HL-60/S4 treated with retinoic acid at 250 ng/mL for 4 days and 3 days (cell line): ENCODE measurements around the gene INHBB.
"Not testable (repeated sequence)": the region's sequence is repeated elsewhere in the genome, so short reads cannot be mapped to it uniquely, and the experiment has no call there.

ENCODE experiments used
- in situ Hi-C: fragments of 300-500 bp; cut with MboI; formaldehyde crosslinking; loops from 2 replicates; pipeline ENCODE4 v1.7.0; 2022; ENCODE audit warnings: low sequenced_read_pairs

INHBB gene

DNA sequence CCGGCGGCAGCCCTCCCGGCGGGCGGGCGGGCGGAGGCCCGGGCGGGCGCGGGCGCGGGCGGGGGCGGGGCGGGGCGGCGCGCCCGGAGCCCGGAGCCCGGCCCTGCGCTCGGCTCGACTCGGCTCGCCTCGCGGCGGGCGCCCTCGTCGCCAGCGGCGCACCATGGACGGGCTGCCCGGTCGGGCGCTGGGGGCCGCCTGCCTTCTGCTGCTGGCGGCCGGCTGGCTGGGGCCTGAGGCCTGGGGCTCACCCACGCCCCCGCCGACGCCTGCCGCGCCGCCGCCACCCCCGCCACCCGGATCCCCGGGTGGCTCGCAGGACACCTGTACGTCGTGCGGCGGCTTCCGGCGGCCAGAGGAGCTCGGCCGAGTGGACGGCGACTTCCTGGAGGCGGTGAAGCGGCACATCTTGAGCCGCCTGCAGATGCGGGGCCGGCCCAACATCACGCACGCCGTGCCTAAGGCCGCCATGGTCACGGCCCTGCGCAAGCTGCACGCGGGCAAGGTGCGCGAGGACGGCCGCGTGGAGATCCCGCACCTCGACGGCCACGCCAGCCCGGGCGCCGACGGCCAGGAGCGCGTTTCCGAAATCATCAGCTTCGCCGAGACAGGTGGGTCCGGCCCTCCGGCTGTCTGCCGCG lies at the start of gene INHBB:
INHBB (plus strand) TSS at position 111 of the 641 bp plus-strand sequence; CDS start at position 164, 53 bp downstream.
- in situ Hi-C loops = no loop called here

DNA sequence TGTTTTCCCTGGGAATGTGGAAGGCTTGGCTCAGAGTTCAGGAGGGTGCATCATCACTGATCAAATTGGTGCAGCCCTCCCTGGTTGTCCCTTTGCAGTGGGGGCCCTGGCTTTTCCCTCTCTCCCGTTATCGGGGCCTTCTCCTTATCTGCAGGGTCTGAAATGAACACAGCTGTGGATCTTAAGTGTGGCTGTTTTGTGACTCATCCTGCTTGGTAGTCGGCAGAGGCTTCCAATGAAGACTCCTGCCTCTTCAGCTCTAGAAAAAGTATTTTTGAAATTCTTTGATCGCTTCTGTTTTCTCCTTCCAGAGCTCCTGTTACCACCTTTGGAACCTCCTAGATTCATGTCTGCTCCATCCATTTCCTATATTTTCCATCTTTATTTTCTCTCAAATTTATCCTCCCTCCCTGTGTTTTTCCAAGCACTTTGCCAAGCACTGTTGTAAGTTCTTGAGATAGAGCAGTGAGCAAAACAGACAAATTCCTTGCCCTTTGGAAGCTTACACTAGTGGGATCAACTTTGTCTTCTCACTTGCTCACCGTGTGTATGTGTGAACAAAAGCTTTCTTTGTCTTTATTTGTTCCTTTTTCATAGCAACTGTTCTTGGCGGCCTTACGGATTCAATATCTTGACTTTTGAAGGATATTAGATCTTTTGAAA lies 47.6 kb upstream of the INHBB start:
- in situ Hi-C loops = no loop called here

- in situ Hi-C loops = no loop called here
Observed at GRCh38 chr2:120299004-120299403, 46.9 kb upstream of the INHBB start.

DNA sequence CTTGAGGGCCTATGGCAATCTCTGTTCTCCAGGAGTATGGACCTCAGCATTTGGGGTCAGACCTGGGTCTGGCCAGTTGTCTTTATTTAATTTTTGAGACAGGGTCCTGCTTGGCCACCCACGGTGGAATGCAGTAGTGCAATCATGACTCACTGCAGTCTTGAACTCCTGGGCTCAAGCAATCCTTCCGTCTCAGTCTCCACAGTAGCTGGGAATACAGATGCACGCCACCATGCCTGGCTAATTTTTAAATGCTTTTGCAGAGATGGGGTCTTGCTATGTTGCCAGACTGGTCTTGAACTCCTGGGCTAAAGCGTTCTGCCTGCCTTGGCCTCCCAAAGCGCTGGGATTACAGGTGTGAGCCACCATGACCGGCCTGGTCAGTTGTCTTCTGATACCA lies 46.4 kb upstream of the INHBB start:
- in situ Hi-C loops = no loop called here

DNA sequence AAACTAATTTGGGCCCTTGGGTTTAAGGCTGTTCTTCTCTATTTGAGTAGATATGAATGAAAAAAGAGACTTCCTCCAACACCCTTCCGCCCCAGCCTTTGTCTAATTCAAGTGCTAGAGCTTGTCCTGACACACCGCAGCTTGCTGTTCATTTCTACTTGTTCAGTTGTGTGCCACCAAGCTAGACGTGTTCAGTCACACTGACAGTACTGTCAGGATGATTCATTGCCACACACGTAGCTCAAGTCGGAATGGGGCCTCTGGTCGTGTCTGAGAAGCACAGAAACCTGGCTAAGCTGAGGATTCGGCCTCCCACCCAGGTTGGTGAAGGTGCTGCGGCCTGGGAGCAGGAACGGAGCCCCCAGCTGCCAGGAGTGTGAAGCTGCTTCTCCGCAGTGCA lies 45.6 kb upstream of the INHBB start:
- in situ Hi-C loops = no loop called here

- in situ Hi-C loops = no loop called here
Observed at GRCh38 chr2:120301284-120301683, 44.7 kb upstream of the INHBB start.

- in situ Hi-C loops = no loop called here
Observed at GRCh38 chr2:120302301-120302700, 43.6 kb upstream of the INHBB start.

GRCh38 chr2:120303177-120303576 lies 42.8 kb upstream of the INHBB start:
- in situ Hi-C loops = no loop called here

- in situ Hi-C loops = no loop called here
Observed at GRCh38 chr2:120305296-120305695, 40.6 kb upstream of the INHBB start.

DNA sequence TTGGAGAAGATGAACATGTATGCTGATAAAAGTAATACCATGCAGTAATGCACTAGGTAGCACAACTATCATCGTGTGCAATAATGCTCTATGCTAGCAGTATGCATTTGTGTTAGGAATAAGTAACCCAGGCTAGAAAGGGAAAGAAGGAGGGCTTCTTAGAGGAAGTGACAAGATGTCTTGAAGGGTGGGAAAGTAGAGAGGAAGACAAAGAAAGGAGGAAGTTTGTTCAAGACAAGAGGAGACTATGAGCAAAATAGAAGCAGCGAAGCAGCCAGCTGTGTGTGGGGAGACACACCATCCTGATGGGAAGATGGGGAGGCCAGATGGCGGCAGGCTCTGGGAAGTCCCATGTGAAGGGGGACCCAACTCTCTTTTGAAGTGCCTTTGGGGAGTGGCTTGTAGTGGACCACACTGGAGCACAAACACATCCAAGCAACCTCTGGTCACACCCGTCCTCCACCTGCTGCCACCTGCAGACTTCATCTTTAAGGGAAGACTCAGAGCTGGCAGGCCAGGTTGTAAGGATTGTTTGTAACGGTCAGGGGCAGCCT lies 39.9 kb upstream of the INHBB start:
- in situ Hi-C loops = no loop called here

DNA sequence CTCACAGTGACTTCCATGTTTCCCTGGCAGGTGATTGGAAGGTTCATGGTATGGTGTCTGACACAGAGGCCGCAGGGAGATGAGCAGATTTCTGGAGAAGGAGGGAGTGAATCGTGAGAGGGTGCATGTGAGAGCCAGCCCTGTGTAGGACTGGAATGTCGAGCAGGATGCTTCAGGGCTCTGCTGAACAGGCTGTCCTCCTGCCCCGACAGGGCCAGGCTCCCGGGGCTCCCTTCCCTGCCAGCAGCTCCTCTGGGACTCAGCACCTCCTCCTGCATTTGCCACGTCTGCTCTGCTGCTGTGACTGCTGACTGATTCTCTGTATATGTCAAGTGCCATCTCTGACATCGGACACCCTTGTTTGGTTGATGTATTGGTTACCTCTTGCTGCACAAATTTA lies 38.5 kb upstream of the INHBB start:
- in situ Hi-C loops = no loop called here

DNA sequence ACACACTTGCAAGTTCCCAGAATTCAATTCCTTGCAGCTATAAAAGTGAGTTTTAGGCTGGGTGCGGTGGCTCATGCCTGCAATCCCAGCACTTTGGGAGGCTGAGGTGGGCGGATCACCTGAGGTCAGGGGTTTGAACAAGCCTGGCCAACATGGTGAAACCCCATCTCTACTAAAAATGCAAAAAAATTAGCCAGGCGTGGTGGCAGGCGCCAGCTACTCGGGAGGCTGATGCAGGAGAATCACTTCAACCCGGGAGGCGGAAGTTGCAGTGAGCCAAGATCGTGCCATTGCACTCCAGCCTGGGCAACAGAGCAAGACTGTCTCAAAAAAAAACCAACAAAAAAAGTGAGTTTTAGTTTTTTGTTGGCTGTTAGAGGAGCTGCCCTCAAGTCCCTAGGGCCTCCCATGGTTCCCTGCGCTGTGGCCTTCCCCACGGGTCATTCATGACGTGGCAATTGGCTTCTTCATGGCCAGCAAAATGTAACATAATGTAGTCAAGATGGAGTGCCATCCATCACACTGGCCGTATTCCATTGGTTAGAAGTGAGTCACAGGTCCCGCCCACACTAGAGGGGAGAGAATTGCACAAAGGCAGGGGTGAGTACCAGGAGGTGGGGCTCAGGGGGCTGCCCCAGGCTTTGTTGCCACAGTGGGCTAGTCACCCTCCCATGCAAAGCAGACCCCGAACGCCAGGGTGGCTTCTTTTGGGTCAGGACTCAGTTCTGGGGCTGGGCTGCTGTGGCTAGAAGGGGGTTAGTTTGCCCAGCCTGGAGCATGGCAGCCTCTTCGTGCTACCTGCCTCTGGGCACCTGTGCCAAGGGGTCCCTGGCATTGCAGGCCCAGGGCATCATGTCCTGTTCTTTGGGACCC lies 37.7 kb upstream of the INHBB start:
- in situ Hi-C loops = no loop called here

DNA sequence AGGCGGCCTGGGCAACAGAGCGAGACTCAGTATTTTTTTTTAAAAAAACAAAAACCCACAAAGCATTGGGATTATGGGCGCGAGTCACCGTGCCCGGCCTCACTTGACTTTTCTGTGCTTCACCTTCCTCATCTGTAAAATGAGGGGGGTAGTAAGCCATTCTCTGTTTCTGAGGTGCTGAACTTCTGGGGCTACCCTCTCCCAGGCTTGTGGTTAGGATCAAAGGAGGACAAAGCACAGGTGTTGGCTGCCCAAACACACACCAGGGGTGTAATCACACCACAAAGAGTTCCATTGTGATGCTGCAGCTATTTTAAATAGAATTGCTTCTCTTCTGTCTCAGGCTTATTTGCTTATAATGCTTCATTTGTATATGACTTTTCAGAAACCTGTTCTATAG lies 35.8 kb upstream of the INHBB start:
- in situ Hi-C loops = no loop called here

GRCh38 chr2:120310841-120311240 lies 35.1 kb upstream of the INHBB start:
- in situ Hi-C loops = not testable (repeated sequence)

- in situ Hi-C loops = no loop called here
Observed at GRCh38 chr2:120312076-120312475, 33.9 kb upstream of the INHBB start.

DNA sequence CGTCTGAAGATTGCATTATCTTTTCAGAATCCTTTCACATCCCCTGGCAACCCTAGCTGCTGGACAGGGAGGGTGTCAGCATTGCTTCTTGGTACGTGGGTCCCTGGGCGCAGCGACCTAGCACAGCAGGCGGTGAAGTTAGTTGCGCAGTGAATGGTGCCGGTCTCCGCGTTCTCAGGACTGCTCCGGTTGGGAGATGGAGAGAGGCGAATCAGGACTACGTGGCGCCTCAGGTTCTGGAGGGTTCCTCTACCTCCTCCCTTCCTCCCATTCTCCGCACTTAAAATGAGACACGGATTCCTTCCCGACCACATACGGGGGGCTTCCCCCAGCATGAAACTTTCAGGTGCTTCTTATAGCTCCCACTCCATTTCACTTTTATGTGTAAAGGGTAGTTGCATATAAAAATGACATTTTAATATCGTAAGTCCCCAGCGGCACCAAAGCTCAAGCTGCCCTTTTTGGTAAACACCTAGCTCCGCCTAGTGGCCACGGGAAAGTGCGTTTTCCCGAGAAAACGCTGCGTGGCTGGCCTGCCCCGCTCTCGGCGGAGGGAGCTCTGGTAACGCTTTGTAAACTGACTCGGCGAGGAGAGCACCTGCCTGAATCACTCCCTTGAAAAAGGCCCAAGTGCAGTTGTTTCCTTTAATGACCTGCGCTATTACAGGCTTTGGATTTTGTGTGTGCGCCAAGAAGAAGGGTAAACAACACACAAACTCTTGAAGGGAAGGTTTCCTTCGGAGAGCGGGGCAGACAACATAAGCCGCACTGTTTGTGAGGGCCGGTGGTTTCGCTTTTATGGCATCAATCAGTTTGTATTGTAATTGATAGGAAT lies 32.9 kb upstream of the INHBB start:
- in situ Hi-C loops = no loop called here

DNA sequence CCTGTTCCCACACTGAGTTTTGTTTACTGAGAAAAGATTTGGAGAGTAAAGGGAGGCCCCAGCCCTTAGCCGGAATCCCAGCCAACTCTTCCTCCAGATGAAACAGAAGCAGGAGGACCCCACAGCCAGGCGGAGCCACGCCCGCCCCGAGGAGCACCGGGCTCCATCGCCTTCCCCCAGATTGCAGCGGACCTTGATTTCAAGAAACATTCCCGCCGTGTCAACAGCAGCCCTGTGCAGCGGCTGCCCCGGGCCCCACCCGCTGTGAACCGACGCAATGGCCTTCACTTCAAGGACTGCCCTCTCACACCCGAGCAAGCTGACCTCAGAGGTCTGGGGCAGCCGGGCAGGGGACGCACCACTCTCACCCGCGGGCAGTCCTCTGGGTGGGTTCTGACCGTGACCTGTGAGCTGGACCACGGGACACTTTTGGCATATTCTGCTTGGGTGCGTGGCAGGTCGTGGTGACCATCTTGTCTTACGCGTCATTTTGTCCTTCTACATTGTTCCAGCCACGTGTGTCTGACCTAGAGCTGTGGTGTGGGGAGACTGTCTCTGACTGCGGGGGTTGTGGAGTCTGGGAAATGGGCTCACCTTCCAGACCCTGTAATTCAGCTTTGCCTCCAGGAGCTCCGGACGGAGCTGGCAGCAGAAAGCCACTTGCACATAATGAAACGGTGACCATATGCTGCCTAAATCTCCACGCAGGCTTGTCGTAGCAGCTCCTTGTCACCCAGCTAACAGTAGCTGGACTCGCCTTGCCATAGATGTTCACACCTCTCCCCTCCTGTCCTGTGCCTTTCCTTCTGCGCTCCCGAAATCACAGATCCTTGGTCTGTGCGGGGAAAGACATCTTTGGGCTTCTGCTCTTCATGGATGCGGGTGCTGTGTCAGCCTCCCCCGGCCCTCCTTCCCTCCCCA lies 32.0 kb upstream of the INHBB start:
- in situ Hi-C loops = no loop called here

- in situ Hi-C loops = no loop called here
Observed at GRCh38 chr2:120314690-120315366, 31.1 kb upstream of the INHBB start.
